Islet precursor cell (in vitro differentiated cells): ENCODE results near the gene BACH2.

Source experiments
- DNase-seq: peaks from one replicate; pipeline ENCODE4 v3.0.0-alpha.2; 2018

Gene BACH2

DNA sequence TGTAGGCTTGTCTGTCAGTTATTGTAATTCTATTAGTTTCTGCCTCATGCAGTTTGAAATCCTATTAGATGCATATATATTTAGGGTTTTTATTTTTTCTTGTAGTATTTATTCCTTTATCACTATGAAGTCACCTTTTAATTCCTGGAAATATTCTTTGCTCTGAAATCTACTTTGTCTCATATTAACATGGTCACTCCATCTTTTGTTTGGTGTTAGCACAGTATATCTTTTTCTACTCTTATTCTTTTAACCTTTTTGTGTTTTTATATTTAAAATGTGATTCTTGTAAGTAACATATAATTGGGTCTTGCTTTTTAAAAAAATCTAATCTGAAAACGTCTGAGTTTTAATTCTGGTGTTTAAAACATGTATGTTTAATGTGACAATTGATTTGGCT, 280.8 kb downstream of the BACH2 start:
- no peak for DNase-seq

DNA sequence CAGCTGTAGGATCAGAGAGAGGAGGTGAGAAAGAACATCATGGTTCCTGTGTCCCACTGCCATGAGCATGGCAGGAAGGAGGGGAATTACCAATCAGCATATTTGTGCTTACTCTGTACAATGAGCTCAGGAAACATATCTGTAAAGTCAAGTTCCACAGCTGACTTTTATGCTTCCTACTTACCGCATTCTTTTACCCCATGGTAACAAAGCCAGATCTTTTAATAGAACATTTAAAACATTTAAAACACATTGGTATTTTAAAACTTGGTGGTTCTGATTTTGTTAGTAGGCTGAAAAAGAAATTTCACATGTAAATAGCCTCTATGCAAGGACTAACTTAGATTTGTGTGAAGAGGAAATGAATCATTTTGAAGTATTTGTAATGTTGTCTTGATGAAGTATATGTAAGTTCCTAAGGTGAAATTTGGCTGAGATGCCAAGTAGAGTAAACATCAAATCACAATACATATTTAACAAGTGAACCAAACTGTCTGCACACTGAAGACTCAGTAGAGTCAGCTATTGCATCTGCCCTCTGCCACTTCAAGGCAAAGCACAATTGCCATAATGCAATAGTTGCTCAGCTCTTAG, 287.6 kb downstream of the BACH2 start:
- no peak for DNase-seq

DNA sequence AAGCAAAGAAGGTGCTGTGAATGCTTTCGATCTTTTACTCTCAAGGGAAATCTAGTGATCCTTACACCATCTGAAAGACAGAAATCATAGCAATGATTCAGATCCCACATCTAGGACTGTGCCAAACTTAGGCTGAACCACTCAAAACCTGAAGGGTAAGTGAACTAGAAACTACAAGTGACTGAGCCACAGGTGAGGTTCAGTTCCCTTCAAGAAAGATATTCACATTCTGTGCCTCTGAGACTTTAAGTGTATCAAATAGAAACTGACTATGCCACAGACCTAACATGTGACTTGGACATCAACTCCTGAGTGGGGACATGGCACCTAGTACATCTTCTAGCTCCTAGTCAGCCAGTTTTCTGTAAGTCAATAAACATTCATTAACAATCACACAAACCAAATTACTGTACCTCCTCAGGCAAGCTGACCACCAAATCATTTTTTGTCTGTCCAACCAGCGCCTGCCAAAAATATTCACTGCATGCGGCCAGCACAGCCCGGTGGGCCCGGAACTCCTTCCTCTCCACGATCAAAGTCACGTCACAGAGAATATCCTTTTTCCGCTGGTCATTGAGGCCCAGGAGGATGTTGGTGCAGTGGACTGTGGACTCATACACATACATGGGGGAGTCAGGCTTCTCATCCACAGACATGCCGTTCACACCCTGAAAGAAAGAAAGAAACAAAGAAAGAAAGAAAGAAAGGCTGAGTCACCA, 288.3 kb downstream of the BACH2 start:
- peak; percentile 37 for DNase-seq

DNA sequence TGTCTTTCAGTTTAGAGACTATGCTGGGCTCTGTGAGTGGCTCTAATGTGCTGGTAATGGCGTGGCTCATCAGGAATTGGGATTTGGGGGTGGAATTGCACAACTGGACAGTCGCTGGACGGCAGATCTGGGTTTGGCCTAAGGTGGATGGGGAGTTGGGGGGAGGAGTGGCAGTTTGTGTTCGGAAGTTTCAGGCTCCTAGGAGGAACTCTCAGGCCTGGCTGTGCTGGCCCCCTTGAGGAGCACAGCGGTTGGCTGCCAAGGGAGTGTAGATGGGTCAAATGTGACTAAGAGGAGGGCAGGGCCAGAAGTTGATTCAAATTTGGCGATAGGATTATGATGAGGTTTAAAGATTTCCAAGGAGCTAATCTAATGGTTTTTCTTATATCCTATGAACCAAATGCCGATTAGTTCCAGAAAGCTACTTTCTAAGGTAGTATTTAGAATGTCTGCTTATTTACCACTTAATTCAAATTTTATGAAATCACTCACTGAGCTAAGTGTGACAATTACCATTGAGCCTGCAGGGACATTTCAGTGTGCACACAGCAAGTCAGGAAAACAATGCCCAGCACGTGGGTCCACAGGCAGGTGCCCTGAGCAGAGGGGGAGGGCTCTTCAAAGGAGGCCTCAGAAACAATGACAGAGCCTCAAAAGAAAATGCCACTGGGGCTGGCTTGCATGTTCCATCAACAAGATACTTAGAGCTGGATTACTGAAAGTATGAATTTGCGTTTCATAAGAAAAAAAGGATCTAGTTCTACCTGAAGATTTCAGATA, 291.4 kb downstream of the BACH2 start:
- DNase-seq = peak; percentile 21

DNA sequence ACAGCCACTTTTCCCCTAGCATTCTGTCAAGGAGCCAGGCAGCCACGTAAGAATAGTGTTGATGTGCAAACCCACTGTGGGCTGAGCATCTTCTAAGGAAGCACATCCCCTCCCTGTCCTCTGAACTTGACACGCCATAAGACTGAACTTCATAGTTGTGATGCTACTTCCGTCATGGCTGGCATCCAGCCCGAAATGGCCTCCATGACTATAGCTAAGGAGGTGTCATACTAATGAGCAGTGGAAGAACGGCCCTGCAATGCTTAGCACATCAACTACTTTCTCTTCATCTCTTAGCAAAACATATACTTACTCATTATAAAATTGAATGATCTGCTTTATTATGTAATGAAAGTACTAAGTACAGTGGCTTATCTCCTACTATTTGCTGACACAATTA, 292.1 kb downstream of the BACH2 start:
- DNase-seq = peak; percentile 29

DNA sequence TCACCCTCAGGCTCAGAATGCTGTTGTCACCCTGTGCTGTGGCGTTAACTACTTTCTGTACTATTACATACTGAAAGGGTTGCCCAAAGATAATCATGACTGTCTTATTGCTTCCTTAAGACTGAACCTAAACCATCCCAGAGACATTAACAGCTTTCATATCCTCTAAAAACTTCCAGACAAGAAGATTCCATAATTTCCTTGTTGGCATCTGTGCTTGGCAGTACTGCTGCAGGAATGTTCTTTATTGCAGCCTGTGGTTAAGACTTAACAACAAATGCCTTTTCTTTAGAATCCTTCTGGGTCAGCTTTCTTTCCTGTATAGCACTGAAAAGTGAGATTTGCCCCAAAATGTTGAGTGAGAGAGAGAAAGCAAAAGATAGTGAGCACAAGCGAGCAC, 292.7 kb downstream of the BACH2 start:
- peak; percentile 2 for DNase-seq

DNA sequence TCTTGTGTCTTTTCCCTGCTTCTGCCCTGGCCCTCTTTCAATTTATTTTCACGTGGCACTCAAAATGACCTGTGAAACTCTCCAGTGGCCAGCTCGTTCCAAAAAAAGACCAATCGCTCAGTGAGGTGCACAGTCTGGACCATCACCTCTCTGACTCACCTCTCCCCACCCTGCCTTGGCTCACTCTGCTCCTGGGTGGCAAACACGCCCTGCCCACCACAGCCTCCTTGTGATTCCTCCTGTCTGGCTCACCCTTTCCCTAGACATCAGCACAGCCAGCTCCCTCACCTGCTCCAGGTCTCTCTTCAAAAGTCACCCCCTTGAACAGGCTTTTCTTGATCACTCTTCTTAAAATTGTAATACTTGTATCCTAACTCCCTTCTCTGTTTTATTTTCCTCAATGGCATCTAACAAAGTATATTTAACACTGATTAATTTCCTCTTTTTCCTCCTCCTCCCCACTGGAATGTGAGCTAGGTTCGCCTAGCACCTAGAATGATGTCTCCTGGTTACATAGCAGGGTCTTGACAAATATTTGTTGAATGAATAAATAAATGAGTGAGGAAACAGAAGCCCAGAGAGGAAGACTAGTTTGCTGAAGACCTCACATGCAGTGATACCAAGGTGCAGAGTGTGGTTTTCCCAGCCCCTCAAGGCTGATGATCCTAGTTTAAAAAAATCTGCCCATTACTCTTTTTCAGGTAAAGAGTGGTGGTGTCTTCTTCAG, 293.4 kb downstream of the BACH2 start:
- DNase-seq = peak; percentile 27

DNA sequence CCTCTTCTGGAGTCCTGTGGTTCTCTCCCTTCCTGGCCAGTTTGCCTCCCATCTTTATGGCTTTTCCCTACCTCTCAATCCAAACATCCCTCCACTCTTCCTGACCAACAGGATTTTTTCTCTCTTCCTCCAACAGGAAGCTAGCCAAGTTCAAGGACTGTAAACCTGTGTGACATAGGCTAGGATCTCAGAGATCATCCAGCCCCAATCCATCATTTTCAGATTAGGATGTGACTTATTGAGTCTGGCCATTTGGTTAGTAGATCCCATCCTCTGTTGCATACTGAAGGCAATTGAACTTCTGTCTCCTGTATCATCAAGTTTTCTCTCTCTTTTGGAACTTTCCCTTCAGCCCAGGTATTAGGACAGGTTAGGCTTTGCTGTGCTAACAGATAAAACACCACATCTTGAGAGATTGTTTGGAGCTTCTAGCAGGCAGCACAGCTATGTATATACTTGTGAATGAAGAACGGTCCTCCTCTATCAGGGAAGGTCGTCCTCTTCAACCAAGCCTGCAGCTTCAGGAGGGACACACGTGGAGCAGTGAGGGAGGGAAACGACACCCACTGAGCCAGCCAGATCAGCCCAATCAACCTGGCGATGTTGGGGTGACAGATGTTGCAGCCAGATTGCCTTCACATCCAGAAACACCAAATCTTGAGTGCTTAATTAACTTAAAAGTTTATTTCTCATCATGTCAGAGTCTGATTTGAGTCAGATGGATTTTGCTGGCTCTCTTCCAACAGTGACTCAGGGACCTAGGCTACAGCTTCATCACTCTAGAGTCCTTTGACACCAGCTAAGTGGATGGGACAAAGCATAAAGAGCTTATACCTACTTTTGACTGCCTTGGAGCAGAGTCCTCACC, 295.5 kb downstream of the BACH2 start:
- no peak for DNase-seq

DNA sequence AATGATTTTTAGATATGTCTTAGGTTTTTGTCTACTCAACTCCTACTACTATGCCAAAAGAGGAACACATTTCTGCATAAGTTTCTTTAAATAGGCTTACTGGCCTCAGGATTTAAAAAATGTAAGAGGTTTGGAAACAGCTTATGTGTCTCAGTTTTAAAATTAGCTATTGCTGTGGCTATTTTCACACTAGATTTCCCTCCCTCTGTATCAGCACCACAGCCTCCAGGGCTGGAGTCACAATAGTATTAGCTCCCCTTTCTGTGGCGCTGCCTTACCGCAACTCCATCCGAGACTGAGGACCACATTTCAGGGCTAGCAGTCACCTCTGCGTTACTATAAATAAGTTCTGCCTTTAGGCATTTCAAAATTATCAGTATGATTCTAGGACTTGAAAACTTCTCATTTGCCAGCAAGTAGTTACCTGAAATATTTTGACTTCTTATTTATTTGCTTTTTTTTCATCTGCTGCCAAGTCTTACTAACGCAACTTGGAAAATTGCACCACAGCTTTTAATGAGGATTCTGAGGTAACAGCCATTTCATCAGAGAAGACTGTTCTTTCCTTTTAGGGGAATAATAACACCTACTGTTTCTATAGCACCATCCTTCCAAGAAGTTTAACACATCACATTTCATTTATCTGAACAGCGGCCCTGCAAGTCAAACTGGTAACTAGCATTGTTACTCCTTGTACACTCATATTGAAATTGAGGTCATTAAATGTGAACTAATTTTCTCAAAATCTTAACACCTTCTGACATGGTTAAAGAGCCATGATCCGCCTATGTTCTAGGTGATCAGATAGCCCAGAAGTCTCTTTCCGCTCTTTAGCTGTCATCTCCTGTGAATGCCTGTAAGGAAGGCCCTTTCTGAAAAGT, 296.5 kb downstream of the BACH2 start:
- no peak for DNase-seq

DNA sequence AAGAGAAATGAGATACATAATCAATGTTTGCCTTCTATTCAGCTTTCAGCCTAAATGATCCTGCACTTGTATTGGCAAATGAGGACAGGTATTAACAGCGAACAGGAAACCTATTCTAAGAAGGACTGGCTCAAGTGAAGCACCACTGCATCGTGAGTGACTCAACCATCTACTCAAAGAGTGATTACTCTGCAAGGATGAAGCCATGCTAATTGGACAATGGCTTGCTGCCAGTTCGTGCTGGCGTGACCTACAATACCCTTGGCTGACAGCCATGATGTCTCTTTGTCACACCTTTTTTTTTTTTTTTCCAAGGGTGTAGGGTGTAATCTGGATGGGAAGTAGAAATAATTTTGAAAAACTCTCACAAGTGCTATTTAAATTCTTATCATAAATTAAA, 297.5 kb downstream of the BACH2 start:
- peak; percentile 29 for DNase-seq

DNA sequence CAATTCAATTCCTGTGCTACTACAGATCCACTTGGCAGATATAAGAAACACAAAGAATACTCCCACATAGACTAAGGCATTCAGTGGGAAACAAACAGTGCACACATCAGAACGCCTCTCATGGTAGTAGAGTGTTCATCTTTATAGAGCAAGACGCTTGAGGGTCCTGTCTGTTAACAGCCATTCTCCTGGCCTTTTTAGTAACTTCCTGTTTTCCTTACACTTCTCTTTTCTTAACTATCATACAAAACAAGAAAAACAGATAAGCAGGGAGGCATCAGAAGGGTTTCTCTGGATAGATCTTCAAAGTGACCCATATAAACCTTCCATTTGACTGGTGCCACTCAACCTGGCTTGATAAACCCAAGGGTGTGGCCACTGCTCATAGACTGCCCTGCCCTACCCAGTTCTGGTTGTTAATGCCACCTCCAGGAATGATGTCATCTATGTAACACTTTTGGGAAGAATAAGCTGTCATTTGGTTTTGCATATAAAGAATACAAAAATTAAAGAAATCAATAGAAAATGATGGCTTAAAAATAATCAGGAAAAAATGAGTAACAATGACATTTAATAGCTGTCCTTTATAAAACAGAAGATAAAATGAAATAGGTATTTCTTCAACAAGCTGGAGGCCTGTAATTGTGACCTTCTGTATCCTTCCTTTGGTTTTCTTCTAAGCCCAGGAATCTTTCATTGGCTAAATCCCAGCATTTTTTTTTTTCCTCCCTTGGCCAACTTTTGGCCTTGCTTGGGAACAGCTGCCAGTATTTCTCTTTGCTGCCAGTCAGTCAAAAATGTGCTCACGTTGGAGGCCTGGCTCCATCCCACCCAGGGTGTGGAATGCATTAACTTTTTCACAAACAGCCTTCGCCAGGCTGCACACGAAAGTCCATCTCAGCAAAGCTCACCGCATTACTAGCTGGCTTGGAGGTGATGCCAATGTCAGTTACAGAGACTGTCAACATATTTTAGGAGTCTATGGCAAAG, 298.9 kb downstream of the BACH2 start:
- DNase-seq = no peak

DNA sequence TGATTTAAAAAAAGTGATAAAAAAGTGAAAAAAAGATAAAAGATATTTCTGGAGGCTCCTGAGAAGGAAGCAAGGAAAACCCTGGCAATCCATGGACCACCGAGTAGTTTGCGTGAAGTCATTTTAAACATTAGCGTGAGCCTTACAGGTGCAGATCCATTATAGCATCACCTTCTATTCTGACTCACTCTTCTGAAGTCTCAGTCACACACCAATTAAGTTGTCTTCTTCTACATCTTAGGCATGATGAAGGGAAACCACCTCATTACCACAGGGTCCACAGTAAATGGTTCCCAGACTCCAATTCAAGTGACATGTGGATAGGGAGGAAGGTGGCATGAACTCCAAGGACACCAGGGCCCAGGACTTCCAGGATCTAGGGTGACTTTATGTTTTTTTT, 303.2 kb downstream of the BACH2 start:
- peak; percentile 7 for DNase-seq

DNA sequence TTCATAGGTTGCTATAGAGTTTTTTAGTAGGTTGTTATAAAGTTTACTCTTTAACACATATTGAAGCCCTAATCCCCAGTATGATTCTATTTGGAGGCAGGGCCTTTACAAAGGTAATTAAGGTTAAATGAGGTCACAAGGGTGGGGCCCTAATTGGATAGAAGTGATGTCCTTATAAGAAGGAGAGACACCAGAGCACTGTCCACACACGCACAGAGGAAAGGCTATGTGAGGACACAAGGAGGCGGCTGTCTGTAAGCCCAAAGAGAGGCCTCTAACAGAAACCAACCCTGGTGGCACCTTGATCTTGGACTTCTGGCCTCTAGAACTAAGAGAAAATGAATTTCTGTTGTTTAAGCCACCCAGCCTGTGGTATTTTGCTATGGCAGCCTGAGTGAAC, 303.8 kb downstream of the BACH2 start:
- peak; percentile 33 for DNase-seq

DNA sequence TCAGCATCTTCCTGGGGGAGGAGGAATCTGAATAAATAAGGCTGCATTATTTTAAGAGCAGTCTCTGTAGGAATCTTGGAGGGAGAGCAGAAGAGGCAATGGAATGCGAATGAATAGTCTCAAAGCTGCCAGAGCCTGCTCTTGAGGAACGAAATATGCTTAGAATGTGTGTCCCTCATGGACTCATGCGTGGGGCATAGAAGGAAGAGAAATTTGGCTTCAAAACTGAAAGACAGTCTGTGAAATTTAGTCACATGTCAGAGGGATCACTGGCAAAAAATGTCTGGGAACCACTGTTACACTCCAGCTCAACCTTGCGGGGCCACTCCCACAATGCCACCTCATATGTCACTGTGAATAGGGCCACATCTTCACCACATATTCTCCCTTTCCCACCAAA, 306.9 kb downstream of the BACH2 start:
- peak; percentile 76 for DNase-seq

DNA sequence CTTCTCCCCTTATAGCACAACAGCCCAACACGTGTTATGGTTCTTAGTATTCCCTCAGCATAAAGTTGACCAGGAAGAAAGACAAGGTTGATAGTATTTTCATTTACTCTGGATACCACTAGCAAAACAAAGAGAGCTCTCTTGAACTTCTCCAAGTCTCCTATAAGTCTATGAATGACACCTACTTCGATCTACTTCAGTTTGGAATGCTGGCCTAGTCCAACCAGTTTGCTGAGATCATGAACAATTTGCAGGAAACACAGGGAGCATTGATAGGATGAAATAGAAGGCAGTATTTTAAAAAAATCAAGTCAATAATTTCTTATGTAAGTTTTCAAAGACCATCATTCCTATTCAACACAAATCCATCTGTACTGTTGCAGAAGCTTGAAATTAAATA, 308.8 kb downstream of the BACH2 start:
- DNase-seq = peak; percentile 31

DNA sequence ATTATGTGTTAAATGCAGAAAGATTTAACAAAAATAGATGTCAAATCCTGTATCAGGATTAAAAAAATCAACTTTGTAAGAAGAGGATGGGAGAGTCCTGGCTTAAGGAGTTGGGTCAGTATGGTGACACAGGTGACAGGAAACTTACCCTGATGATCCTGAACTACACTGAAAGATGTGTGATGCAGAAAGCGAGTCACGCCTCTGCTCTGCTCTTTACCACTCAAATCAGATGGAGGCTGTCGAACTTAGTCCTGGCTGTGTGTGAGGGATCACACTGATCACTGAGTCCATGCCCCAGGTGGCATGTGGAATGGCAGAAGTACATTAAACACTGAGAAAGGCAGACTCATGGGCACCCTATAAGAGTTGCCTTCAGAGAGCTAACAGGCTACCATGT, 309.5 kb downstream of the BACH2 start:
- DNase-seq = no peak

DNA sequence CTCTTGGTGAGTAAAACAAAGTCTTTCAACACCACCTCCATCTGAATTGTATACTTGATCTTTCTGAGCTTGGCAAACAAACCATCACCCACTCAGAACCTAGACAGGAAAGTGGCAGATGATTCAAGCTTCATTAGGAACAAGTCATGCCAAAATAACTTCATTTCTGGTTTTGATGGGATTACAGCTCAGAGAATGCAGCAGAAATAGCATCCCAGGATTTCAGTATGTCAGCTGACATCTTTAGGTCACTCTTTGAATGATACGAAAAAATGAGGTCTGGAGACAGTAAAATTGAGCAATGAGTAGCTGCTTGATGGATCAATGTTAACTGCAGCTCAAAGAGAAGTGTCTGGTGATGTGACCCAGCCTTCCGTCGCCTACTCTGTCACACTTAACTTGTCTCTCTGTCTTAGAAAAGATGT, 310.0 kb downstream of the BACH2 start:
- DNase-seq = peak; percentile 61

DNA sequence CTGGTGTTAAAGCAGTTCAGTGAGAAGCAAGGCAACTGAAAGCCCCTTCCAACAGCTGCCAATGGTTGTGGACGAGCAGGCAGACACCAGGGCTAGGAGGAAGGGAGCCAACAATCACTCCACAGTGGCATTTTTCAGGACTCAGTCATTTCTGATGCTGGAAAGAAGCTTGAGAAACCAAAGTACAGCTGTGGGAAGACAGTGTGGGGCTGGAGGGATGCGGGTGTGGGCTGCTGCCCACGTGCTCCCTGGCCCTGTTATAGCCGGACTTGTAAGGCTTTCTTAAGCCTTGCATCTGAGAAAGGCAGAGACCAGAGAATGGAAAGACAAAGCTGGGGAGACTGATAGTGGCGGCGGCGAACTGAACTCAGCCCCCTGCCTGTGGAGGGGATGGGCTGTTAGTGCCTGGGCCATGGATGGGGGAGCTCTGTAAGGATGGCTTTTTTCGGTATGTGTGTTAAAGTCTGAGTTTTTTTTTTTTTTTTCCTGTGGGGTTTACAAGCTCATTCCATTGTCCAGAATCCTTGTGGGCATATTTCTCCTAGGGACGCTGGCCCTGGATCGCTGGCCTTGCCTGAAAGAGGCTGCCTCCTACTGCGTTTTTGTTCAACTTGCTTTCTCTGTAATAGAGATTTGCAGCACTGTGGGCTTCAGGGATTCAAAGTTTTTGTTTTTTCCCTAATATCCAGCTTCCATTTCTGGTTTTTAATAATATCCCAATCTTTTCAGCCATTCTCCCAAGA, 310.7 kb downstream of the BACH2 start:
- DNase-seq = peak; percentile 84
